RPMI7951 (cell line): ENCODE results near the gene SCPEP1. TPM values are rescaled to one million over a fixed set of nuclear protein-coding genes. Genes with fewer than 3 reads are reported as not detected.

Experiments
- DNase-seq: peaks from one replicate; pipeline ENCODE4 v3.0.0-alpha.2; 2012; ENCODE audit warnings: low read depth
- total RNA-seq: library from RNA; depleted of rRNA; stranded (reverse); fragments of >200 nt; shearing (Covaris generic); gene quantifications from 2 replicates; pipeline ENCODE4 v1.2.3, GENCODE V29; 2014; rRNA removed

The SCPEP1 gene
- total RNA-seq, 1 experiment from 2014 or later: 50.3 TPM

DNA sequence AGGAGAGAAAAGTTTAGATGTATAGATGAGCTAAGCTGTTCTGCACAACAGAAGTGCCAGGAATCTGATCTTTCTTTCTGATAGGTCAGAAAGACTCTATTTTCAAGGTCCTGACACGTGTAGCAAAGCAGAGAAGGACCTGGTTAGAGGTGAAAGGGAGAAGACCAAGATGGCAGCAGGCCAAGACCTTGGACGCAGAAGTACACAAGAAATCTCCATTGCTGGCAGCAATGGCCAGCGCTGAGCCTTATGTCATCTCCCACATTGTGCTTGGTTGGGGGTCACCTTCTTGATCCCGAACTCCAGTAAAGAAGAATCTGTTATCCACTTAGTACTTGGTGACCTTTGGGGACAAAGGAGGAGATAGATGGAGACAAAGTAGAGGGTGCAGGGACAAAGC, 65.3 kb downstream of the SCPEP1 start:
- no peak for DNase-seq

DNA sequence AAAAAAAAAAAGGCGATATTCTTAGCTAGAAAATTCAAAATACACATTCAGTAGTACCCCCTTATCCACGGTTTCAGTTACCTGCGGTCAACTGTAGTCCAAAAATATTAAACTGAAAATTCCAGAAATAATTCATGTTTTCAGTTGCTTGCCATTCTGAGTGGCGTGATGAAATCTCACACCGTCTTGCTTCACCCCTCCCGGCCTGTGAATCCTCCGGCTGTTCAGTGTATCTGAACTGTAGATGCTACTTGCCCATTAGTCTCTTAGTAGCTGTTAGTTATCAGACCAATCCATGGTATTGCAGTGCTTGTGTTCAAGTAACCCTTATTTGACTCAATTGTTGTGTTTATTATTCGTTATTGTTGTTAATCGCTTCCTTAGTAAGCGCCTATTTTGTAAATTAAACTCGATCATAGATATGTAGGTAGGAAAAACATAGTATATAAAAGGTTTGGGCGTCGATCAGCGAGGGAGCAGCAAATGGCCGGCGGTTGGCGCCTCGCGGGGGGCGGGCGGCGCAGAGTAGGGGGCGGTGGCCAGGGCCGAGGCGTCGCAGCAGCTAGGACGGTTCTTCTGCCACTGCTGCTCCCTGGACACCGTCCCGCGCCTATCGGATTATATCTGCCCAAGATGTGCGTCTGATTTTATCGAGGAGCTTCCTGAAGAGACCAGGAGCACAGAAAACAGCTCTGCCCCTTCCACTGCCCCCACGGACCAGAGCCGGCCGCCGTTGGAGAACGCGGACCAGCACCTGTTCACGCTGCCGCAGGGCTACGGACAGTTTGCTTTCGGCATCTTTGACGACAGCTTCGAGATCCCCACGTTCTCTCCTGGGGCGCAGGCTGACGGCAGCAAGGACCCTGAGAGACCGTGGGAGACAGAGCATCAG, 67.3 kb downstream of the SCPEP1 start:
- DNase-seq: no peak

DNA sequence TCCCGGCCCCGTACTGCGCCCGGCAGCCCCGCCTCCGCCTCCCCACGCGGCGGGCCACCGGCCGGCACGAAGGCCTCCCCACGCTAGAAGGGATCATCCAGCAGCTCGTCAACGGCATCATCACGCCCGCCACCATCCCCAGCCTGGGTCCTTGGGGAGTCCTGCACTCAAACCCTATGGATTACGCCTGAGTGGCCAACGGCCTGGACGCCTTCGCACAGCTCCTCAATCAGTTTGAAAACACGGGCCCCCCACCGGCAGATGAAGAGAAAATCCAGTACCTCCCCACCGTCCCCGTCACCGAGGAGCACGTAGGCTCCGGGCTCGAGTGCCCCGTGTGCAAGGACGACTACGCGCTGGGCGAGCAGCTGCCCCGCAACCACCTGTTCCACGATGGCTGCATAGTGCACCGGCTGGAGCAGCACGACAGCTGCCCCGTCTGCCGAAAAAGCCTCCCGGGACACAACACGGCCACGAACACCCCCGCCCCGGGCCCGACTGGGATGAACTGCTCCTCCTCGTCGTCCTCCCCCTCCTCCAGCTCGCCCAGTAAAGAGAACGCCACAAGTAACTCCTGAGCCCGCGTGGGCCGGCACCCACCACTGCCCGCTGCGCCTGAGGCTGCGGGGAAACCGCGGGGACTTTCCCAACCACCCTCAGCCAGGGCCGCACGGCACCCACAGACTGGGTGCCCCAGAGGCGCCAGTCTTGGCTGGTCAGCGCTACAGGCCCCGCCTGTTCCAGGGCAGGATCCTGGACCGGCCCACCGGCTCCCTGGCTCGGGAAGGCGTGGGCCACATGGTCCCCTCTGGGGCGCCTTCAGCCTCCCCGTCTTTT, 68.2 kb downstream of the SCPEP1 start:
- no peak for DNase-seq

DNA sequence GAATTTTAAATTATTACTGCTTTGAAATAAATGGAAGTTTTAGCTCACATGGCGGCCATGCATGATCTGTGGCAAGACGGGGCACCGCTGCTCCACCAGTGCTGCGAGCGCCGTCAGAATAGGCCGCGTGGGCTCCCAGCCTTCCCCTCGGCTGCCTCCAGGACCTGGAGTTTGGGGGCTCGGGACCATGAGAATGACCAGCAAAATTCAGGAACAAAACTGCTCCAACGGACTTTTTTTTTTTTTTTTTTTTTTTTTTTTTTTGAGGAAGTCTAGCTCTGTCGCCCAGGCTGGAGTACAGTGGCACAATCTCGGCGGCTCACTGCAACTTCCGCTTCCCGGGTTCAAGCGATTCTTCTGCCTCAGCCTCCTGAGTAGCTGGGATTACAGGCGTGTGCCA, 68.8 kb downstream of the SCPEP1 start:
- no peak for DNase-seq

DNA sequence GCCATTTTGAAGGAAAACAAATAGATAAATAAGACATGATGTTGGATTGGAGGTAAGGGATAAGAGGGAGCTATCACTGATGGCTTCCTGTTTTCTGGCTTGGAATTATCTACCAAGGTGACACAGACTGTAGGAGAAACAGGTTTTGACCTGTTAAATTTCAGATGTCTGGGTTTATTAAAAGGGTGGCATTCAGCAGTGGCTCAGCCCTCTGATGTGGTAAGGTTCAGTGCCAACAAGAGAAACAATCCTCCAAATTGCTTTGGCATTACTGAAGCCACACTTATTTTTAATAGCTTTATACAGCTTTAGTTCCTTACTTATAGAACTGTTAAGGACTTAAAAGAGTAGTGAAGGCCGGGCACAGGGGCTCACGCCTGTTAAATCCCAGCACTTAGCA, 70.2 kb downstream of the SCPEP1 start:
- DNase-seq: no peak

DNA sequence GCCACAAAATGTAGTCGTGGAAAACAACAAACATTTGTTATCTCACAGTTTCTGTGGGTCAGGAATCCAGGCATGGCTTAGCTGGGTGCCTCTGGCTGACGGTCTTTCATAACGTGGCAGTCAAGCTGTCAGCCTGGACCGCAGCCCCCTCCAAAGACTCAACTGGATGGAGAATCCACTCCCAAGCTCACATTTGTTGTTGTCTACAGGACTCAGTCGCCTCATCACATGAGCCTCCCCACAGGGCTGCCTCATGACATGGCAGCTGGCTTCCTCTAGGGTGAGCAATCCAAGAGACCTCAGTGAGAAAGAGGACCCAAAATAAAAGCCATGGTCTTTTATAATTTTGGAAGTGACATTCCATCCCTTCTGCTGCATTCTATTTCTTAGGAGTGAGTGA, 72.4 kb downstream of the SCPEP1 start:
- DNase-seq: no peak

DNA sequence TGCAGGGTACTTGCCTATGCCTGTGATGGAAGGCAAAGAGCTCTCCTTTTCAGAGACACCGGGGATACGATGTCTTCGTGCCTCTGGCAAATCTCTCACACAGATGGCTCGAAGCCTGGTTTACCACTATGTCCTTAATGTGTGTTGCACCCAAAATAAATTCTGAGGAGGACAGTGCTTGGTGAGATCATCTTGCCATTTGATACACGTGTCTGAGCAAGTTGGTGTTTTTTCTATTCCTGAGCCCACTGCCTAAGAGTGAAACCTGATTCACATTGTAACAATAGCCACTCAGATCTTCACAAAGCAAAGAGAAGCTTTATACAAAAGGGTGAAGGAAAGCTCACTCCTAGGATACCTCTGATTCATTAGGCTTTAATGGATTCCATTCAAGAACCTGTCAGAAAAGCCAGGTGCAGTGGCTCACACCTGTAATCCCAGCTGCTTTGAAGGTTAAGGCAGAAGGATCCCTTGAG, 74.0 kb downstream of the SCPEP1 start:
- no peak for DNase-seq

Other genes starting within 250 kb of the SCPEP1 start
- 0.10 and 0.12 TPM in 2 replicates for gene C17orf67, start 144.2 kb upstream of the SCPEP1 start, total RNA-seq
- 0.29 and 3.1 TPM in 2 replicates for gene DGKE, start 144.0 kb upstream of the SCPEP1 start, total RNA-seq
- gene TRIM25, start 64.1 kb upstream of the SCPEP1 start, total RNA-seq: 6.2 TPM in 2 replicates
- gene COIL, start 17.1 kb upstream of the SCPEP1 start, total RNA-seq: 13.2 and 15.2 TPM in 2 replicates
- 8.3 and 8.9 TPM in 2 replicates for gene AKAP1, start 107.1 kb downstream of the SCPEP1 start, total RNA-seq